ENCODE measurements around the gene FGD4.

Gene FGD4

GRCh38 chr12:32399370-32400113 lies at the start of gene FGD4:
Gene FGD4, plus strand, starts transcription at chr12:32399558.
- peak; percentile 51 to 69 for DNase-seq

- no peak for DNase-seq
Observed at GRCh38 chr12:32353540-32353939, 45.8 kb upstream of the FGD4 start.

- no peak for DNase-seq
Observed at GRCh38 chr12:32357601-32358249, 41.6 kb upstream of the FGD4 start.

- no peak for DNase-seq
Observed at GRCh38 chr12:32360956-32361355, 38.4 kb upstream of the FGD4 start.

GRCh38 chr12:32362892-32363291 lies 36.5 kb upstream of the FGD4 start:
- no peak for DNase-seq

GRCh38 chr12:32365473-32366064 lies 33.8 kb upstream of the FGD4 start:
- peak; percentile 32 to 33 for DNase-seq

- DNase-seq = no peak
Observed at GRCh38 chr12:32366714-32367113, 32.6 kb upstream of the FGD4 start.

- no peak for DNase-seq
Observed at GRCh38 chr12:32367381-32367780, 32.0 kb upstream of the FGD4 start.

- DNase-seq = no peak
Observed at GRCh38 chr12:32369202-32369601, 30.2 kb upstream of the FGD4 start.

- DNase-seq = no peak
Observed at GRCh38 chr12:32377344-32378055, 21.9 kb upstream of the FGD4 start.

- no peak for DNase-seq
Observed at GRCh38 chr12:32379213-32379612, 20.1 kb upstream of the FGD4 start.

GRCh38 chr12:32379667-32380066 lies 19.7 kb upstream of the FGD4 start:
- no peak for DNase-seq

- no peak for DNase-seq
Observed at GRCh38 chr12:32382226-32382625, 17.1 kb upstream of the FGD4 start.

- DNase-seq = peak in 1 of 2 donors; percentile 47
Observed at GRCh38 chr12:32390572-32391219, 8.7 kb upstream of the FGD4 start.

GRCh38 chr12:32395026-32395425 lies 4.3 kb upstream of the FGD4 start:
- DNase-seq = no peak

GRCh38 chr12:32397696-32398095 lies 1.7 kb upstream of the FGD4 start:
- DNase-seq = no peak

- no peak for DNase-seq
Observed at GRCh38 chr12:32398181-32398580, 1.2 kb upstream of the FGD4 start.

- no peak for DNase-seq
Observed at GRCh38 chr12:32398816-32399369, 465 bp upstream of the FGD4 start.

- DNase-seq = no peak
Observed at GRCh38 chr12:32400114-32400672, 835 bp downstream of the FGD4 start.

- no peak for DNase-seq
Observed at GRCh38 chr12:32400866-32401265, 1.5 kb downstream of the FGD4 start.

GRCh38 chr12:32402170-32402569 lies 2.8 kb downstream of the FGD4 start:
- DNase-seq = no peak

- no peak for DNase-seq
Observed at GRCh38 chr12:32402946-32403345, 3.6 kb downstream of the FGD4 start.
